Testis (tissue), 3 donors: ENCODE results near the gene SMG6. TPM values are rescaled to one million over a fixed set of nuclear protein-coding genes. Genes with fewer than 3 reads are reported as not detected.

Experiments
- DNase-seq: peaks from one replicate; pipeline ENCODE4 v3.0.0-alpha.2; 2019
- H3K27ac ChIP-seq, 2 donors: fragments of 200-600 bp; sonication (generic); one replicate each; pipeline ENCODE4 v1.5.1; 2019
- H3K27me3 ChIP-seq: fragments of 200-600 bp; sonication (generic); one replicate; pipeline ENCODE4 v1.5.1; 2019
- H3K36me3 ChIP-seq: fragments of 200-600 bp; sonication (generic); one replicate; pipeline ENCODE4 v1.5.1; 2017; ENCODE audit warnings: low read depth; ENCODE audit errors: missing control alignments
- H3K4me1 ChIP-seq: fragments of 200-600 bp; sonication (generic); one replicate; pipeline ENCODE4 v1.5.1; 2019
- H3K4me3 ChIP-seq, 2 donors: fragments of 200-600 bp; sonication (generic); one replicate each; pipeline ENCODE4 v1.5.1; 2017 to 2019
- H3K9me3 ChIP-seq: fragments of 200-600 bp; sonication (generic); one replicate; pipeline ENCODE4 v1.5.1; 2017
- CTCF ChIP-seq, 3 experiments: fragments of 450-650 bp in 2 of 3; fragments of 200-600 bp in 1 of 3; sonication (generic) in 1 of 3; IDR thresholded peaks; one replicate each; pipeline ENCODE4 v1.5.1; 2016 to 2019; ENCODE audit warnings: antibody characterized with exemption in 3 of 3, mild to moderate bottlenecking in 2 of 3, moderate library complexity in 1 of 3
- POLR2A ChIP-seq: fragments of 450-650 bp; IDR thresholded peaks from one replicate; pipeline ENCODE4 v1.6.1; 2017; ENCODE audit warnings: antibody characterized with exemption, mild to moderate bottlenecking, moderate library complexity
- WGBS, 2 donors: methylation state at CpG; one replicate each; pipeline ENCODE4 v1.1.5; 2018; 5-methylcytosine and 5-hydroxymethylcytosine counted together
- intact Hi-C: fragments of 100-400 bp; cut with DNase I; formaldehyde crosslinking; loops from one replicate; pipeline ENCODE4 v1.15.1; 2023; ENCODE audit warnings: low total_unique reads
- polyA plus RNA-seq: library from polyadenylated mRNA; stranded (reverse); fragments of 350-450 nt; fragmentation: Illumina TruSeq; extraction: RNeasy Lipid Tissue Mini Kit (QIAGEN cat#74804); gene quantifications from one replicate; pipeline ENCODE4 v1.2.3, GENCODE V29; 2014; ENCODE audit warnings: low read depth, low replicate concordance; ENCODE audit not compliant: insufficient read depth
- total RNA-seq, 2 donors: library from RNA; depleted of rRNA; stranded (reverse); fragments of >200 nt; gene quantifications; one replicate each; pipeline ENCODE4 v1.2.3, GENCODE V29; 2016

SMG6 gene
- total and polyA plus RNA-seq, 3 donors from 2014 or later: 68.7 to 86.5 (median 80.6) TPM

GRCh38 chr17:2344528-2344927 lies 40.9 kb upstream of the SMG6 start:
- no peaks in the 10 kb centered on the region for H3K9me3 ChIP-seq
- no peaks in the 10 kb centered on the region for H3K27me3 ChIP-seq
- WGBS, 2 donors: 83 to 85% methylated on average over 10 of the region's 10 CpGs
- DNase-seq: no peak
- H3K4me3 ChIP-seq: no peak overlapping the region
- H3K4me1 ChIP-seq: peaks cover 6% of the 10 kb centered on the region
- TF ChIP-seq CTCF (IDR thresholded peaks at IDR 0.05) (no peak), POLR2A (no peak)
- H3K36me3 ChIP-seq: no peaks in the 10 kb centered on the region
- no peak overlapping the region for H3K27ac ChIP-seq
- intact Hi-C loops: no loop called here

- Histone ChIP-seq H3K9me3 (no peaks in the 10 kb centered on the region), H3K27ac (no peak overlapping the region), H3K36me3 (no peaks in the 10 kb centered on the region), H3K4me3 (no peak overlapping the region), H3K27me3 (no peaks in the 10 kb centered on the region), H3K4me1 (peaks cover 7% of the 10 kb centered on the region)
- intact Hi-C loops: no loop called here
- no peak for DNase-seq
- 76 to 81% methylated on average over 5 of the region's 5 CpGs for WGBS, 2 donors
- no peak for TF ChIP-seq POLR2A
- no peak for TF ChIP-seq CTCF (IDR thresholded peaks at IDR 0.05)
Observed at GRCh38 chr17:2343421-2343820, 39.8 kb upstream of the SMG6 start.

GRCh38 chr17:2338315-2338657 lies 34.7 kb upstream of the SMG6 start:
- TF ChIP-seq POLR2A (no peak), CTCF (IDR thresholded peaks at IDR 0.05) (no peak)
- no peaks in the 10 kb centered on the region for H3K27me3 ChIP-seq
- H3K27ac ChIP-seq: peak overlapping the region; percentile 63 to 79
- H3K36me3 ChIP-seq: no peaks in the 10 kb centered on the region
- H3K4me1 ChIP-seq: peaks cover 11% of the 10 kb centered on the region
- intact Hi-C loops: no loop called here
- no peaks in the 10 kb centered on the region for H3K9me3 ChIP-seq
- peak; percentile 28 for DNase-seq
- 11 to 16% methylated on average over 3 to 5 of the region's 5 CpGs for WGBS, 2 donors
- peak overlapping the region; percentile 83 to 85 for H3K4me3 ChIP-seq

GRCh38 chr17:2337544-2338314 lies 34.1 kb upstream of the SMG6 start:
- intact Hi-C loops: no loop called here
- peak overlapping the region; percentile 63 to 79 for H3K27ac ChIP-seq
- peak overlapping the region; percentile 83 to 85 for H3K4me3 ChIP-seq
- WGBS, 2 donors: 0 to 1% methylated on average over 23 to 70 of the region's 92 CpGs
- peaks cover 11% of the 10 kb centered on the region for H3K4me1 ChIP-seq
- H3K9me3 ChIP-seq: no peaks in the 10 kb centered on the region
- peak; percentile 63 for DNase-seq
- no peaks in the 10 kb centered on the region for H3K27me3 ChIP-seq
- H3K36me3 ChIP-seq: no peaks in the 10 kb centered on the region
- TF ChIP-seq POLR2A: no peak

GRCh38 chr17:2336852-2337543 lies 33.4 kb upstream of the SMG6 start, which contains the start of gene SGSM2:
Gene SGSM2, plus strand, starts transcription at chr17:2337501. Its CDS starts 188 bp downstream, at chr17:2337689.
- Histone ChIP-seq H3K36me3 (no peaks in the 10 kb centered on the region), H3K27ac (peak within 1 kb of the TSS; percentile 79 to 84), H3K9me3 (no peaks in the 10 kb centered on the region), H3K4me3 (peak within 1 kb of the TSS; percentile 83 to 85), H3K4me1 (peaks cover 11% of the 10 kb centered on the region), H3K27me3 (no peaks in the 10 kb centered on the region)
- DNase-seq: peak; percentile 55
- intact Hi-C loops: no loop called here
- 0 to 1% methylated on average over 16 to 47 of the region's 77 CpGs for WGBS, 2 donors
- no peak for TF ChIP-seq CTCF (IDR thresholded peaks at IDR 0.05)
- no peak for TF ChIP-seq POLR2A
